Measurements from ENCODE around the gene TMEM248. TPM values are rescaled to one million over a fixed set of nuclear protein-coding genes. Genes with fewer than 3 reads are reported as not detected.
"Not testable (repeated sequence)": the region's sequence is repeated elsewhere in the genome, so short reads cannot be mapped to it uniquely, and the experiment has no call there.

The TMEM248 gene

GRCh38 chr7:67000601-67001258 lies 79.7 kb downstream of the TMEM248 start:
- H2AK5ac ChIP-seq (ENCODE audit: low read depth, low read length); H3K18ac ChIP-seq (ENCODE audit: low read length); H3K9ac ChIP-seq (ENCODE audit: low read depth, low read length, poor library complexity); H3K23ac ChIP-seq (ENCODE audit: low read depth, low read length, poor library complexity); H2AFZ ChIP-seq (ENCODE audit: low read length); H3K14ac ChIP-seq (ENCODE audit: low read length); H3K4me2 ChIP-seq (ENCODE audit: insufficient read depth, low read length, poor library complexity, severe bottlenecking); H3K9me3 ChIP-seq (replicated peaks in 1 of 2; ENCODE audit: control insufficient read depth in 2 of 2, insufficient read depth in 1 of 2, low read depth in 1 of 2, low read length in 2 of 2); H3K27me3 ChIP-seq (ENCODE audit: control insufficient read depth in 3 of 3, insufficient read depth in 3 of 3, low read depth in 1 of 3, low read length in 3 of 3); H2BK120ac ChIP-seq (ENCODE audit: low read depth, low read length); H3K79me1 ChIP-seq (ENCODE audit: low read depth, low read length); H2BK5ac ChIP-seq (ENCODE audit: low read length); H4K91ac ChIP-seq (ENCODE audit: low read depth, low read length, poor library complexity); H3K4me1 ChIP-seq (ENCODE audit: control insufficient read depth in 2 of 2, insufficient read depth in 1 of 2, low read depth in 1 of 2, low read length in 2 of 2); DNase-seq (ENCODE audit: low spot score); H2BK15ac ChIP-seq (ENCODE audit: low read length); H3K4me3 ChIP-seq (ENCODE audit: low read length in 2 of 2); H3K27ac ChIP-seq (replicated peaks; ENCODE audit: low read length); H3K4ac ChIP-seq (ENCODE audit: low read length); H4K8ac ChIP-seq (ENCODE audit: low read depth, low read length); H2BK12ac ChIP-seq (ENCODE audit: low read length): not testable (repeated sequence)
- no CpG with 5 or more reads among the region's 5 CpGs for WGBS, 2 donors (ENCODE audit: extremely low coverage in 2 of 2, insufficient read length in 2 of 2, insufficient replicate concordance in 1 of 2)
- peaks cover 0 to 15% of the 10 kb centered on the region in 2 donors for H3K36me3 ChIP-seq (replicated peaks in 1 of 2; ENCODE audit: control insufficient read depth in 2 of 2, insufficient read depth in 2 of 2, low read length in 2 of 2)

- not testable (repeated sequence) for H3K14ac ChIP-seq (ENCODE audit: low read length); H3K4me2 ChIP-seq (ENCODE audit: insufficient read depth, low read length, poor library complexity, severe bottlenecking); DNase-seq (ENCODE audit: low spot score); H3K4ac ChIP-seq (ENCODE audit: low read length); H2AK5ac ChIP-seq (ENCODE audit: low read depth, low read length); H2BK5ac ChIP-seq (ENCODE audit: low read length); H3K4me3 ChIP-seq (ENCODE audit: low read length in 2 of 2); H3K9me3 ChIP-seq (replicated peaks in 1 of 2; ENCODE audit: control insufficient read depth in 2 of 2, insufficient read depth in 1 of 2, low read depth in 1 of 2, low read length in 2 of 2); H2AFZ ChIP-seq (ENCODE audit: low read length); H3K79me1 ChIP-seq (ENCODE audit: low read depth, low read length); H3K18ac ChIP-seq (ENCODE audit: low read length); H3K9ac ChIP-seq (ENCODE audit: low read depth, low read length, poor library complexity); H3K23ac ChIP-seq (ENCODE audit: low read depth, low read length, poor library complexity); H4K8ac ChIP-seq (ENCODE audit: low read depth, low read length); H2BK12ac ChIP-seq (ENCODE audit: low read length); H2BK15ac ChIP-seq (ENCODE audit: low read length); H4K91ac ChIP-seq (ENCODE audit: low read depth, low read length, poor library complexity); H2BK120ac ChIP-seq (ENCODE audit: low read depth, low read length); H3K27me3 ChIP-seq (ENCODE audit: control insufficient read depth in 3 of 3, insufficient read depth in 3 of 3, low read depth in 1 of 3, low read length in 3 of 3); H3K27ac ChIP-seq (replicated peaks; ENCODE audit: low read length); H3K4me1 ChIP-seq (ENCODE audit: control insufficient read depth in 2 of 2, insufficient read depth in 1 of 2, low read depth in 1 of 2, low read length in 2 of 2)
- no CpG with 5 or more reads among the region's 2 CpGs for WGBS, 2 donors (ENCODE audit: extremely low coverage in 2 of 2, insufficient read length in 2 of 2, insufficient replicate concordance in 1 of 2)
- peaks cover 4 to 30% of the 10 kb centered on the region in 2 donors for H3K36me3 ChIP-seq (replicated peaks in 1 of 2; ENCODE audit: control insufficient read depth in 2 of 2, insufficient read depth in 2 of 2, low read length in 2 of 2)
These were observed 83.1 kb downstream of the TMEM248 start for GRCh38 chr7:67004145-67004544.

DNA sequence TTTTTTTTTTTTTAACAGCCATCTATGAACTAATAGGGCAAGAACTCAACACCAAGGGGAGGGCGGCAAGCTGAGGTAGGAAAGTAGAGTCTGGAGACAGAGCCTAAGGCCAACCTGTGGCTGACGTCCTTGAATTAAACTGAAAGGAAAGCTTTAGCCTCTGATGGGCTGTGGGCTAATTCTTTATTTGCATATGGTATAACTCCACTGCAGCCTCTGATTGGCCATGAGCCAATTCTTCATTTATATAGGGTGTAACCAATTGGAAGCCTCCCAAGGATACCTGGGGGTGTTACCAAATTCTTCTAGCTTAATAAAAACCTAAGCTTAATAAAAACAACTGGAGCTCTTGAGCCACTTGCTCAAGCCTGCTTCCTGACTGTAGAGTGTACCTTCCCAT lies 85.9 kb downstream of the TMEM248 start:
- WGBS, 2 donors (ENCODE audit: extremely low coverage in 2 of 2, insufficient read length in 2 of 2, insufficient replicate concordance in 1 of 2) = no CpG with 5 or more reads among the region's 2 CpGs

More for the DNA sequence above, 85.9 kb downstream of the TMEM248 start:
- Histone ChIP-seq H2AFZ (ENCODE audit: low read length) (no peak overlapping the region), H3K36me3 (replicated peaks in 1 of 2; ENCODE audit: control insufficient read depth in 2 of 2, insufficient read depth in 2 of 2, low read length in 2 of 2) (peaks cover 5 to 54% of the 10 kb centered on the region in 2 donors), H3K9me3 (replicated peaks in 1 of 2; ENCODE audit: control insufficient read depth in 2 of 2, insufficient read depth in 1 of 2, low read depth in 1 of 2, low read length in 2 of 2) (peaks cover 0 to 5% of the 10 kb centered on the region in 2 donors), H3K4me2 (ENCODE audit: insufficient read depth, low read length, poor library complexity, severe bottlenecking) (no peak overlapping the region), H3K9ac (ENCODE audit: low read depth, low read length, poor library complexity) (no peak overlapping the region), H3K27me3 (ENCODE audit: control insufficient read depth in 3 of 3, insufficient read depth in 3 of 3, low read depth in 1 of 3, low read length in 3 of 3) (no peaks in the 10 kb centered on the region), H3K4me1 (ENCODE audit: control insufficient read depth in 2 of 2, insufficient read depth in 1 of 2, low read depth in 1 of 2, low read length in 2 of 2) (no peaks in the 10 kb centered on the region), H3K18ac (ENCODE audit: low read length) (no peak overlapping the region), H3K4me3 (ENCODE audit: low read length in 2 of 2) (no peak overlapping the region), H3K79me1 (ENCODE audit: low read depth, low read length) (peaks cover 2% of the 10 kb centered on the region), H2BK5ac (ENCODE audit: low read length) (no peak overlapping the region), H2BK120ac (ENCODE audit: low read depth, low read length) (no peak overlapping the region), H2BK12ac (ENCODE audit: low read length) (no peak overlapping the region), H2BK15ac (ENCODE audit: low read length) (no peak overlapping the region), H2AK5ac (ENCODE audit: low read depth, low read length) (no peak overlapping the region), H3K23ac (ENCODE audit: low read depth, low read length, poor library complexity) (no peak overlapping the region), H3K27ac (replicated peaks; ENCODE audit: low read length) (no peak overlapping the region), H4K8ac (ENCODE audit: low read depth, low read length) (no peak overlapping the region), H3K4ac (ENCODE audit: low read length) (no peak overlapping the region), H3K14ac (ENCODE audit: low read length) (no peak overlapping the region), H4K91ac (ENCODE audit: low read depth, low read length, poor library complexity) (no peak overlapping the region)
- no peak for DNase-seq (ENCODE audit: low spot score)

Small RNA genes lying within 50 kb of the gene (small RNA-seq; reads per million reads assigned to genes)
- gene RF00017 (ENCODE audit: insufficient read depth) (not detected), gene RN7SL43P (ENCODE audit: insufficient read depth) (not detected), gene RNU6-1254P (ENCODE audit: insufficient read depth) (not detected)

All from neuronal stem cell (in vitro differentiated cells).